ENCODE data around the gene ETFRF1.

ETFRF1 gene

GRCh38 chr12:25186038-25186787 is 8.8 kb upstream of the ETFRF1 start:
- H4K20me1 ChIP-seq, result no peaks in the 10 kb centered on the region
- no peaks in the 10 kb centered on the region for H3K4me1 ChIP-seq
- no peak for TF ChIP-seq Cebpa-rat (IDR thresholded peaks at IDR 0.05)
- H3K4me2 ChIP-seq, result no peak overlapping the region
- H3K36me3 ChIP-seq, result no peaks in the 10 kb centered on the region
- no peaks in the 10 kb centered on the region for H3K9me3 ChIP-seq
- no peaks in the 10 kb centered on the region for H3K27me3 ChIP-seq
- no peak overlapping the region for H3K27ac ChIP-seq
- H3K9ac ChIP-seq, result no peak overlapping the region
- H3K4me3 ChIP-seq, result no peak overlapping the region

DNA sequence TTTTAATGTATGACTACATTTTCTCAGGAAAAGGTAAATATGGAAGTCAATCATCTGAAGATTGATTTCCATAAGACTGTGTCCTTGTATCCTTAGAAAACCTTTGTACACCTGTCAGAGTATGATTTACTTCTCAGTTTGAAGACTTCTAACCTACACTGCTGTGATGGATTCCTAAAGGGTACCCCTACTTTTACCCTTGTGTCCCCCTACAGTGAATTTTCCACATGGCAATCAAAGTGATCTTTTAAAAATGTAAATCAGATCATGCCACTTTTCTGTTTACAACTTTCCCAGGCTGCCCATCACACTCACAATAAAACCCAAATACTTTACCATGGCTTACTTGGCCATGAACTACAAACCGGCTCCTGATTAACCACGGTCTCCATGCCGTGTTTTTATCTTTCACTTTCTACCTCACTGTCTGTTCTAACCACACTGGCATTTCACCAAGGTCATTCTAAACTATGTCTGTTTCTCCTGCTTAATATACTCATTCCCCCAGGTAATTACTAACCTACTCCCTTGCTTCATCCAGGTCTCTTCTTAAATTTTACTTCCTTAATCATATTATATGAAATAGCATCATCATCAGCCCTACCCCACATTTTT is 8.1 kb upstream of the ETFRF1 start:
- Histone ChIP-seq H3K27ac (no peak overlapping the region), H3K4me2 (no peak overlapping the region)

GRCh38 chr12:25187781-25188180 is 7.3 kb upstream of the ETFRF1 start:
- Histone ChIP-seq H3K9me3 (no peaks in the 10 kb centered on the region), H3K4me1 (no peaks in the 10 kb centered on the region), H4K20me1 (no peaks in the 10 kb centered on the region), H3K9ac (no peak overlapping the region), H3K27me3 (no peaks in the 10 kb centered on the region), H3K4me3 (no peak overlapping the region), H3K36me3 (no peaks in the 10 kb centered on the region), H3K4me2 (no peak overlapping the region), H3K27ac (no peak overlapping the region)
- TF ChIP-seq Cebpa-rat (IDR thresholded peaks at IDR 0.05), result no peak

More for the DNA sequence above, 8.1 kb upstream of the ETFRF1 start:
- Histone ChIP-seq H3K36me3 (no peaks in the 10 kb centered on the region), H3K27me3 (no peaks in the 10 kb centered on the region), H3K4me1 (no peaks in the 10 kb centered on the region), H3K4me3 (no peak overlapping the region), H3K9ac (no peak overlapping the region), H3K9me3 (no peaks in the 10 kb centered on the region), H4K20me1 (no peaks in the 10 kb centered on the region)
- no peak for TF ChIP-seq Cebpa-rat (IDR thresholded peaks at IDR 0.05)

DNA sequence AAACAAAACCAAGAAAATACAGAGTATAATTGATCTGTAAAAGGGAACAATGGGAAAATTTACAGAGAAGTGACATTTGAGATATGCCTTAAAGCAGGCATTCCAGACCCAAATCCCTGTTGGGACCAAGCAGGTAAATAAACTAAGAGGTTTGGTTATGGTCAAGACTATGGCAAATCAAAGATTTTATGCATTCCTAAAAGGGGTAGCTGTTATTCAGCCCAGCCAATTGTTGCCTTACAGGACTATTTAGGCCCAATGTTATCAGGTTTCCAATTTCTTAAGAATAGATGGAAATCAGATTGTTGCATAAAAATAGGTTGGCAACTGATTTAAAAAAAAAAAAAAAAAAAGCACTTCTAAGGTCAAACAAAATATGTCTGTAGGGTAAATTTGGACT is 5.4 kb upstream of the ETFRF1 start:
- no peaks in the 10 kb centered on the region for H3K27me3 ChIP-seq
- H3K9me3 ChIP-seq, result no peaks in the 10 kb centered on the region
- peaks cover 7% of the 10 kb centered on the region for H3K4me1 ChIP-seq
- no peaks in the 10 kb centered on the region for H4K20me1 ChIP-seq
- H3K4me2 ChIP-seq, result no peak overlapping the region
- no peaks in the 10 kb centered on the region for H3K36me3 ChIP-seq
- TF ChIP-seq Cebpa-rat (IDR thresholded peaks at IDR 0.05), result no peak
- no peak overlapping the region for H3K27ac ChIP-seq
- H3K4me3 ChIP-seq, result no peak overlapping the region
- H3K9ac ChIP-seq, result no peak overlapping the region

- Histone ChIP-seq H3K9me3 (no peaks in the 10 kb centered on the region), H3K4me2 (no peak overlapping the region), H4K20me1 (no peaks in the 10 kb centered on the region), H3K4me1 (peaks cover 11% of the 10 kb centered on the region), H3K27me3 (no peaks in the 10 kb centered on the region), H3K27ac (no peak overlapping the region), H3K9ac (no peak overlapping the region), H3K4me3 (no peak overlapping the region), H3K36me3 (no peaks in the 10 kb centered on the region)
- TF ChIP-seq Cebpa-rat (IDR thresholded peaks at IDR 0.05), result no peak
These were observed 4.2 kb upstream of the ETFRF1 start for GRCh38 chr12:25190793-25191192.

- Histone ChIP-seq H3K4me2 (peak overlapping the region; percentile 91), H3K27ac (no peak overlapping the region), H3K9ac (no peak overlapping the region), H3K27me3 (no peaks in the 10 kb centered on the region), H3K36me3 (no peaks in the 10 kb centered on the region), H3K4me3 (no peak overlapping the region), H4K20me1 (no peaks in the 10 kb centered on the region), H3K9me3 (no peaks in the 10 kb centered on the region), H3K4me1 (peaks cover 30% of the 10 kb centered on the region)
- no peak for TF ChIP-seq Cebpa-rat (IDR thresholded peaks at IDR 0.05)
These were observed 823 bp upstream of the ETFRF1 start for GRCh38 chr12:25194214-25194613.

DNA sequence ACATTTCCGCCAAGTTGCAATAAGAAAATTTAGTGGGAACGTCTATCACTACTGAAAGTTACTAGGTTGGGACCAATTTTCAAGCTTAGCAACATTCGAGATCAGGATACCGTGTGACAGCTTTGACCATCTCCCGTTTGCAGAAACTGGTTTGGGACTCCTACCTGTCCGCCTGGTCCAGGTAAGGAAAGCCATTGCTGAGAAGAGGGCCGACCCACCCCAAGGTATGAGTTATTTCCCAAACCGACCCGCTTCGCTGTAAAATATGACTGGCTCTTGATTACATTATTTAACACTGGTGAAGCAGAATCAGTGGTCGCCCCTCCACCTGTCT is 348 bp upstream of the ETFRF1 start:
- Histone ChIP-seq H3K27ac (no peak overlapping the region), H3K9me3 (no peaks in the 10 kb centered on the region), H3K4me2 (peak overlapping the region; percentile 91), H3K4me3 (peak overlapping the region; percentile 82), H3K4me1 (peaks cover 30% of the 10 kb centered on the region), H3K9ac (peak overlapping the region; percentile 82; the same call in 1 of the 2 replicates), H3K27me3 (no peaks in the 10 kb centered on the region), H3K36me3 (peaks cover 3% of the 10 kb centered on the region), H4K20me1 (no peaks in the 10 kb centered on the region)
- no peak for TF ChIP-seq Cebpa-rat (IDR thresholded peaks at IDR 0.05)

DNA sequence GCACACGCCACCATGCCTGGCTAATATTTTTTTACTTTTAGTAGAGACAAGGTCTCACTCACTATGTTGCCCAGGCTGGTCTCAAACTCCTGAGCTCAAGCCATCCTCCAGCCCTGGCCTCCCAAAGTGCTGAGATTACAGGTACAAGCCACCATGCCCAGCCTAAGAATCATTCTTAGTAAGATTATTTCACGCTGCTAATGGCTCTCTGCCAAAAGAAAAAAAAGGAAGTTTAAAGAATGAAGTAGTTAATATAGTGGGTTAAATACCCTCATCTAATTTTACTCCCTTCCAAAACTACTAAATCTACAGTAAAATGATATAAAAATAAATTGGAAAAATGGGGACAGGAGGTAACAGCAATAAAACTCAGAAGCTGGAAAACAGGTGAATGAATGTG is 2.6 kb downstream of the ETFRF1 start:
- no peak overlapping the region for H3K4me3 ChIP-seq
- no peak overlapping the region for H3K4me2 ChIP-seq
- no peak overlapping the region for H3K27ac ChIP-seq
- H3K9me3 ChIP-seq, result no peaks in the 10 kb centered on the region
- H3K36me3 ChIP-seq, result peaks cover 12% of the 10 kb centered on the region
- H3K27me3 ChIP-seq, result no peaks in the 10 kb centered on the region
- 0 out of 2 replicates have a peak, but pooled peaks cover 6% of the 10 kb centered on the region for H4K20me1 ChIP-seq
- H3K4me1 ChIP-seq, result peaks cover 30% of the 10 kb centered on the region
- H3K9ac ChIP-seq, result no peak overlapping the region
- no peak for TF ChIP-seq Cebpa-rat (IDR thresholded peaks at IDR 0.05)

- no peaks in the 10 kb centered on the region for H3K27me3 ChIP-seq
- H3K4me1 ChIP-seq, result peaks cover 19% of the 10 kb centered on the region
- no peak overlapping the region for H3K27ac ChIP-seq
- H3K4me2 ChIP-seq, result no peak overlapping the region
- peaks cover 24% of the 10 kb centered on the region for H3K36me3 ChIP-seq
- no peaks in the 10 kb centered on the region for H3K9me3 ChIP-seq
- TF ChIP-seq Cebpa-rat (IDR thresholded peaks at IDR 0.05), result no peak
- H4K20me1 ChIP-seq, result peaks cover 16% of the 10 kb centered on the region; the same call in 1 of the 2 replicates
- no peak overlapping the region for H3K4me3 ChIP-seq
- no peak overlapping the region for H3K9ac ChIP-seq
These were observed 5.7 kb downstream of the ETFRF1 start for GRCh38 chr12:25200703-25201102.

DNA sequence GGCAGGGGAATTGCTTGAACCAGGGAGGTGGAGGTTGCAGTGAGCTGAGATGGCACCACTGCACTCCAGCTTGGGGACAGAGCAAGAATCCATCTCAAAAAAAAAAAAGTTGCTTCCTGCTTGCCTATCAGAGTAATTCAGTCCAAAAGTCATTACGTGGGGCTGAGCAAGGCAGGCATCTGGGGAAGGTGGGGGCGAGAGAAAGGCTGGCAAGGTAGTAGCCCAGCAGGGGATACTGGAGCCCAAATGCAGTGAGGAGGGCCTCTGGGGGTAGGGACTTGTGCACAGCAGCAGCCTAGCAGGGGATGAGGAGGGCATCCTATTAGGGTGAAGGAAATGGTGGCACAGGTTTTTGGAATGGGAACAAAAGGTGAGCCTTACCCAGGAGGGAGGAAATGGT is 7.1 kb downstream of the ETFRF1 start:
- TF ChIP-seq Cebpa-rat (IDR thresholded peaks at IDR 0.05), result no peak
- H3K4me1 ChIP-seq, result peaks cover 6% of the 10 kb centered on the region; the same call in 1 of the 2 replicates

More for the DNA sequence above, 7.1 kb downstream of the ETFRF1 start:
- Histone ChIP-seq H3K27me3 (no peaks in the 10 kb centered on the region), H3K36me3 (peaks cover 28% of the 10 kb centered on the region), H3K4me3 (no peak overlapping the region), H4K20me1 (peaks cover 16% of the 10 kb centered on the region; the same call in 1 of the 2 replicates), H3K9me3 (no peaks in the 10 kb centered on the region), H3K4me2 (no peak overlapping the region), H3K27ac (no peak overlapping the region), H3K9ac (no peak overlapping the region)
